Nephron progenitor cell (in vitro differentiated cells): Measurements from ENCODE around the gene COG2.
A peak's percentile ranks its signal among the peaks of the same experiment; 100 is the strongest.

Source experiments
- DNase-seq: peaks from one replicate; pipeline ENCODE4 v3.0.0; 2021
- H3K27ac Mint-ChIP-seq: 2 replicates; pipeline ENCODE4 v1.8.0; 2021; ENCODE audit warnings: mild to moderate bottlenecking, moderate library complexity, mixed read lengths
- H3K27me3 Mint-ChIP-seq: 2 replicates; pipeline ENCODE4 v1.8.0; 2021; ENCODE audit warnings: mild to moderate bottlenecking, low read depth, mixed read lengths; ENCODE audit not compliant: poor library complexity
- H3K36me3 Mint-ChIP-seq: 2 replicates; pipeline ENCODE4 v1.8.0; 2021; ENCODE audit warnings: low read depth, mixed read lengths
- H3K4me1 Mint-ChIP-seq: 2 replicates; pipeline ENCODE4 v1.8.0; 2021; ENCODE audit warnings: mixed read lengths
- H3K4me3 Mint-ChIP-seq: 2 replicates; pipeline ENCODE4 v1.8.0; 2021; ENCODE audit warnings: mild to moderate bottlenecking, moderate library complexity, mixed read lengths
- H3K9me3 Mint-ChIP-seq: 2 replicates; pipeline ENCODE4 v1.8.0; 2021; ENCODE audit warnings: mild to moderate bottlenecking, moderate library complexity, mixed read lengths
- TF ChIP-seq, protein P1 (sequence below): fragments of 200-600 bp; sonication (generic); IDR thresholded peaks from 2 replicates; pipeline ENCODE4 v1.5.0; 2021; ENCODE audit warnings: antibody characterized with exemption

COG2 gene, protein sequence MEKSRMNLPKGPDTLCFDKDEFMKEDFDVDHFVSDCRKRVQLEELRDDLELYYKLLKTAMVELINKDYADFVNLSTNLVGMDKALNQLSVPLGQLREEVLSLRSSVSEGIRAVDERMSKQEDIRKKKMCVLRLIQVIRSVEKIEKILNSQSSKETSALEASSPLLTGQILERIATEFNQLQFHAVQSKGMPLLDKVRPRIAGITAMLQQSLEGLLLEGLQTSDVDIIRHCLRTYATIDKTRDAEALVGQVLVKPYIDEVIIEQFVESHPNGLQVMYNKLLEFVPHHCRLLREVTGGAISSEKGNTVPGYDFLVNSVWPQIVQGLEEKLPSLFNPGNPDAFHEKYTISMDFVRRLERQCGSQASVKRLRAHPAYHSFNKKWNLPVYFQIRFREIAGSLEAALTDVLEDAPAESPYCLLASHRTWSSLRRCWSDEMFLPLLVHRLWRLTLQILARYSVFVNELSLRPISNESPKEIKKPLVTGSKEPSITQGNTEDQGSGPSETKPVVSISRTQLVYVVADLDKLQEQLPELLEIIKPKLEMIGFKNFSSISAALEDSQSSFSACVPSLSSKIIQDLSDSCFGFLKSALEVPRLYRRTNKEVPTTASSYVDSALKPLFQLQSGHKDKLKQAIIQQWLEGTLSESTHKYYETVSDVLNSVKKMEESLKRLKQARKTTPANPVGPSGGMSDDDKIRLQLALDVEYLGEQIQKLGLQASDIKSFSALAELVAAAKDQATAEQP

DNA sequence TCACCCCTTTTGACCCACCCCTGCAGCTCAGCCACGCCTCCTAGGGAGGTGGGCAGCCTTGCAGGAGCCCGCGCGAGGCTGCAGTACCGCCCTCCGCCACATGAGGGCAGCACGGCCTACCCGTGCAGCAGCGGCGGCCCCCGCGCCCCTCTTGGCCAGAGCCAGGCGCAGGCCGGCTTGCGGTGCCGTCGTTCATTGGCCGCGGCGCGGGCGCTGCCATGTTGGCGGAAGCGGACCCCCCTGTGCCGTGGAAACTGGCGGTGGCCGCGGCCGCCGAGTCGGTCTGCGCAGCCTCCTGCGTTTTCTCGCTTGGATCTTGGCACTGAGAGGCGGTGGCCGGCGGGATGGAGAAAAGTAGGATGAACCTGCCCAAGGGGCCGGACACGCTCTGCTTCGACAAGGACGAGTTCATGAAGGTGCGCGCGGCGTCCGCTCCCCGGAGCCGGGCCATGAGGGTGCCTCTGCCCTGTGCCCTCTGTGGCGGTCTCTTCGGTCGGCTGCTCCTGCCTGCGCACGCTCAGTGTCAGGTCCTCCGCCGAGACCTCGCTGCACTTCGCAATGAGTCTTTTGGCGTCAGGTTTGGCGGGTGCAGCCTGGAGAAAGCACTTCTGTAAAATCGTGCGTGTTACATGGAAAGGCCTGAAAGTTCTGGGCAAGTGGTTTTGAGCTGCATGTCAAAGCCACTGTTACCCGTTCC is at the start of gene COG2:
COG2 (plus strand) TSS at position 219 of the 697 bp plus-strand sequence; CDS start at position 345, 126 bp downstream.
- Mint-ChIP-seq H3K4me3 (peak within 1 kb of the TSS; percentile 99), H3K27me3 (peaks cover 33% of the 10 kb centered on the region), H3K36me3 (peaks cover 4% of the 10 kb centered on the region), H3K27ac (peak within 1 kb of the TSS; percentile 99), H3K4me1 (peaks cover 41% of the 10 kb centered on the region), H3K9me3 (no peaks in the 10 kb centered on the region)
- TF ChIP-seq, protein P1, sequence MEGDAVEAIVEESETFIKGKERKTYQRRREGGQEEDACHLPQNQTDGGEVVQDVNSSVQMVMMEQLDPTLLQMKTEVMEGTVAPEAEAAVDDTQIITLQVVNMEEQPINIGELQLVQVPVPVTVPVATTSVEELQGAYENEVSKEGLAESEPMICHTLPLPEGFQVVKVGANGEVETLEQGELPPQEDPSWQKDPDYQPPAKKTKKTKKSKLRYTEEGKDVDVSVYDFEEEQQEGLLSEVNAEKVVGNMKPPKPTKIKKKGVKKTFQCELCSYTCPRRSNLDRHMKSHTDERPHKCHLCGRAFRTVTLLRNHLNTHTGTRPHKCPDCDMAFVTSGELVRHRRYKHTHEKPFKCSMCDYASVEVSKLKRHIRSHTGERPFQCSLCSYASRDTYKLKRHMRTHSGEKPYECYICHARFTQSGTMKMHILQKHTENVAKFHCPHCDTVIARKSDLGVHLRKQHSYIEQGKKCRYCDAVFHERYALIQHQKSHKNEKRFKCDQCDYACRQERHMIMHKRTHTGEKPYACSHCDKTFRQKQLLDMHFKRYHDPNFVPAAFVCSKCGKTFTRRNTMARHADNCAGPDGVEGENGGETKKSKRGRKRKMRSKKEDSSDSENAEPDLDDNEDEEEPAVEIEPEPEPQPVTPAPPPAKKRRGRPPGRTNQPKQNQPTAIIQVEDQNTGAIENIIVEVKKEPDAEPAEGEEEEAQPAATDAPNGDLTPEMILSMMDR: peak; percentile 100
- peak; percentile 100 for DNase-seq

DNA sequence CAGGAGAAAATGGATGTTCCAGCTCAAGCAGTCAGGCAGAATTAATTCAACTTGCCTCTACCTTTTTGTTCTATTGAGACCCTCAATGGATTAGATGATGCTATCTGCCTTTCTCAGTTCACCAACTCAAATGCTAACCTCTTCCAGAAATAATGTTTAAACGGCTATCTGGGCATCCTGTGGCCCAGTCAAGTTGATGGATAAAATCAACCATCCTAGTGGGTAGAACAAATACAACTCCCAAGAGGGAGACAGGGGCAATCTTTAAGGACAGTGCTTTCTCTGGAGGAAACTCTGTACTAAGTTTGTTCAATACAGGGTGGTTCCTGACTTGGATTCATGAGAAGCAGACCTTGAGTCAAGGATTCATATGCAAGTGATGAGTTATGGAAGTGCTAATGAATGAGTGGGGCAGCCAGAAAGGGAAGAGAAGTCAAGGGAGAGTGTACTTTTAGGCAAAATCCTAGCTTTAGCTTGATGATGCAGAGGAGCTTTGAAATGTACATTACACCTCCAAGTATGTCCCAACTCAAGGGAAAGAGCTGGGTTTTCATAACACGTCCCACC is 49.4 kb upstream of the COG2 start:
- no peaks in the 10 kb centered on the region for H3K9me3 Mint-ChIP-seq
- no peak overlapping the region for H3K27ac Mint-ChIP-seq
- DNase-seq: no peak
- H3K27me3 Mint-ChIP-seq: peaks cover 20% of the 10 kb centered on the region
- no peaks in the 10 kb centered on the region for H3K4me1 Mint-ChIP-seq
- TF ChIP-seq, protein P1: no peak
- no peaks in the 10 kb centered on the region for H3K36me3 Mint-ChIP-seq
- H3K4me3 Mint-ChIP-seq: no peak overlapping the region

DNA sequence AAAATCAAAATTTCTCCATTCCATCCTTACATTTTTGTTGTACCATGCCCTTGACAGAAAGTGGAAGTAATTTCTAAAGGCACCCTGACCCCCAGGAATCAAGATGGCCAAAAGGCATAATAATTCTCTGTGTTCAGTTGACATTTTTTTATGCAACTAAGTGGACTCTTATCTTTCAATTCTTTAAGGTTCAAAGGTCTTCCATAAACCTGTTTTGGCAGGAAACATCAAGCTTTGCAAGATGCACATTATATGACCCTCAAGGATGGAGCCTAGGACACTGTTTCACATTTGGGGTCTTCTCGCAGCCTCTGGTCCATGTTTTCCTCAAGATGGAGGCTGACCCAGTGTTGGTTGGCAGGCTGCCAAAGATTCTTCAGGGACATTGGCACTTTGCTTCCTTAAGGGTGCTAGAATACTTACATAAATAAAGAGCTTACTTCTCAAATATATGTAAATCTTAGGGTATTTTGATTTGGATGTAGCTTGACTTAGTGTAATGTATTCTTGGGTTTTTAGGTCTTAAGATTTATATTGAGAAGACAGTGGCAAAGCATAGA is 48.0 kb upstream of the COG2 start:
- Mint-ChIP-seq H3K27ac (no peak overlapping the region), H3K9me3 (no peaks in the 10 kb centered on the region), H3K4me3 (no peak overlapping the region), H3K27me3 (peaks cover 20% of the 10 kb centered on the region), H3K4me1 (no peaks in the 10 kb centered on the region), H3K36me3 (no peaks in the 10 kb centered on the region)
- no peak for DNase-seq
- TF ChIP-seq, protein P1: no peak

DNA sequence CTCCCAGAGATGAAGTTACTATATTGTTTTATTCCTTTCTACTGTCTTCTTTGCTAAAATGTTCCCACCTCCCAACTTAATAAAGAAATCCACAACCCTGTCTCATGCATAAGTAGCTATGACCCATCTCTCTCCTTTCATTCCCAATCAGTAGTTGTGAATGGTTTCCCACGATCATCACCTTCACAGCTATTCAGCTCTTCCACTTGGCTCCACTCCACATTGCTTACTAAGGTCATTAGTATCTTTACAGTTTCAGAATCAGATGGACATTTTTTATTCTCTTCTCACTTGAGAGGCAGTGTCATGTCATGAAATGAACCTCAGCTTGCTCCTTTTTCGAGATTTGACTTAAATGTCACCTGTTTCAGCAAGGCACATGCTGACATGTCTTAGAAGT is 47.1 kb upstream of the COG2 start:
- DNase-seq: no peak
- Mint-ChIP-seq H3K27me3 (peaks cover 15% of the 10 kb centered on the region), H3K4me3 (no peak overlapping the region), H3K9me3 (peaks cover 8% of the 10 kb centered on the region), H3K4me1 (no peaks in the 10 kb centered on the region), H3K27ac (no peak overlapping the region), H3K36me3 (no peaks in the 10 kb centered on the region)
- TF ChIP-seq, protein P1: no peak

DNA sequence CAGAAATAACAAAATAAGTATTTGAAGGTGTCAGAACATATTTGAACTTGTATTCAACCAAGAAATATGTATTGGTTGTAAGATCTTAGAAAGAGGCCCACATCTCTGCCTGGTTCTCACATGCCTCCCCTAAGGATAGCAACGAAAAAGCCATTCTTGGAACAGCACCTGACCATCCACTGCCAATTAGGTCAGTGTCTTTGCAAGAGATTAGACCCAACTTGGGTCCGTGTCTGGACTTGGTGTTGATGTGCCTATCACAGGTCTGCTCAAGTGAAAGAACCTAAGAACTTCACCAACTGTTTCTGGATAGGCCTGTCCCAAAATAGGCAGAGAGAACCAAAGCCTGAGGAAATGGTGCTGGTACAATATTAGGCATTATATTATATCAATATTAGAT is 46.0 kb upstream of the COG2 start:
- peaks cover 17% of the 10 kb centered on the region for H3K9me3 Mint-ChIP-seq
- H3K4me1 Mint-ChIP-seq: no peaks in the 10 kb centered on the region
- DNase-seq: no peak
- H3K36me3 Mint-ChIP-seq: no peaks in the 10 kb centered on the region
- no peak overlapping the region for H3K27ac Mint-ChIP-seq
- TF ChIP-seq, protein P1: no peak
- peaks cover 15% of the 10 kb centered on the region for H3K27me3 Mint-ChIP-seq
- no peak overlapping the region for H3K4me3 Mint-ChIP-seq
